Erythroblast (primary cell): Measurements from ENCODE around the gene SIK3.

Experiments
- DNase-seq, 2 experiments: peaks; one replicate each; lab custom pipeline; 2025; lab: John Stamatoyannopoulos, UW
- GATA1 ChIP-seq: IDR thresholded peaks from 2 replicates; pipeline ENCODE4 v1.6.1; 2011; ENCODE audit warnings: low read depth, mild to moderate bottlenecking, control low read depth, low read length, moderate library complexity
- POLR2A ChIP-seq: IDR thresholded peaks from 2 replicates; pipeline ENCODE4 v1.6.1; 2011; ENCODE audit warnings: mild to moderate bottlenecking, low read length

The SIK3 gene

DNA sequence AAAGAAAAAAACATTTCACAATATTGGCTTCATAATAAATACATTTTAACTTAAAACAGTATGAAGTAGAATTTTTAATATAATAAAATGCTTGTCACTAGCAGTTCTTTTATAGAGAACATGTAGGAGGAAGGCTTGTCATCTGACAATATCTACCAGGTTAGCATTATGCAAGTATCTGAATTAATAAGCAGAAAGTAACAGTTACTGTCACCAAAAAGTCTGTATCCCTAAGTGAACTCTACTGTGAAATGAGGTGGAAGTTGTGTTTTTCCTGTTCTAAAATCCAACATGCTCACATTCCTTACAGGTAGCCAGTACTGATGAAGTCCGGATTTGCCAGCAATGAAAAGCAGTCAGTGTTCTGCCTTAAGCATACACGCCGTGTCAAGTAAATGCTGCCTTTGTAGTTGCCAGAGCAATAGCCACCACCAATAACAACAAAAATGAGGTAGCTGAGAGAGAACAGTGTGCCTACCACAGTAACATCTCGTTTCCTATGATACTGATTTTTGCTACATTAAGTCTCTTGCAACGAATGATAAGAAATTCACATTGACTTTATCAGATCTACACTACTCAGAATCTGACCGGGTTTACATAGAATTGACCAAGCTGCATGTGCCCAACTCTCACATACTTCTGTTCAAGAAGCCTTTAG, 95.5 kb downstream of the SIK3 start:
- TF ChIP-seq POLR2A (no peak), GATA1 (no peak)
- peak; percentile 43 to 79 for DNase-seq

- no peak for DNase-seq
- no peak for TF ChIP-seq GATA1
These were observed 98.1 kb downstream of the SIK3 start for GRCh38 chr11:117000014-117000737.

DNA sequence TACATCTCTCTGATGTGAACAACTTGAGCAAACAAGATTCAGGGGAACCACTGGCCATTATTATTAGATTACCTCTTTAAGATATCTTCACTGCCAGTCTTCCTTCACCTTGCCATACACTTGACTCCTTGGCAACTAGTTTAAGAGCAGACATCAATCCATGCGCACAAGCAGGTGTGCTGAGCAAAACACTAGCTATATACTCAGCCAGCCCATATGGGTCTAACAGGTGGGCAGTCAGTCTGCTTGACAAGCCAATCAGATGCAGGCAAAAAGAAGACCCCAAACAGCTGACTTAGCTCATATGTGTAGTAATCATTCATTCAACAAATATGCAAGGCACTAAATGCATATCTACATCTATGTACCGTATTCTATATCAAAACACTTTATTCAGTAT, 101.2 kb downstream of the SIK3 start:
- DNase-seq = no peak
- TF ChIP-seq GATA1 (no peak), POLR2A (no peak)

GRCh38 chr11:116994195-116994594, 104.0 kb downstream of the SIK3 start:
- TF ChIP-seq GATA1 = no peak
- TF ChIP-seq POLR2A = no peak
- DNase-seq = no peak

DNA sequence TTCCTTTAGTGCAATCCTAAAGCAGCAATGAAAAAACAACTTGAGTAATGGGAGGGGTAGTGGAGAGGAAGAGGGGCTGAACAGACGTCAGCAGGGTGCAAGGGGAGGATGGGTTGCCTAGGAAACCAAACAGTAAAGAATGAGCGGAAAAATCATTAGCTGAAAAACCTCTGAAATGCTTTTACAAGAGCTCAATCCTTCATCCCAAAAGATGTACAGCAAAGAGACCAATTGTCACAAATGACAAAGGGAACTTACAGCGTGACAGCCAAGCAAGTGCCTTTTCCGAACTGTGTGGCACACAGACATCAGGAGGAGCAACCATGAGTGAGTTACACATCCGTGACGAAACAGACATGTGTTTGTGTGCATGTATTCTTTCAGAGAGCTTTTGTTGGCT, 104.6 kb downstream of the SIK3 start:
- no peak for DNase-seq
- TF ChIP-seq POLR2A (no peak), GATA1 (no peak)

GRCh38 chr11:116991491-116991890, 106.7 kb downstream of the SIK3 start:
- no peak for DNase-seq
- TF ChIP-seq POLR2A (no peak), GATA1 (no peak)

DNA sequence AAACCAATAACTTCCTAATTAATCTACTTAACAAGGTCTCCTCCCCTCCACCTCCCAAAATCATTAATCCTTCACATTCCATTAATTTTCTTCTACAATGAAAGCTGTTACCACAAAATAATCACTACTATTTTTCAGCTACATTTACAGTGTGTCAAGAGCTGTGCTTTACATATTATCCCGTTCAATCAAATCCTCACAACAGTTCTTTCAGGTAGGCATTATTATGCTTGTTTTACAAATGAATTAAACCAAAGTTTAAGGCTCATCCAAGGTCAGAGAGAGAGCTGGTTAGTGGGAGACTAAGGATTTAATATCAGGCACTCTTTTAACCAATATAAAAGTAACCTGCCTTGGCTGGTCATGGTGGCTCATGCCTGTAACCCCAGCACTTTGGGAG, 107.4 kb downstream of the SIK3 start:
- DNase-seq = no peak
- TF ChIP-seq POLR2A (no peak), GATA1 (no peak)

DNA sequence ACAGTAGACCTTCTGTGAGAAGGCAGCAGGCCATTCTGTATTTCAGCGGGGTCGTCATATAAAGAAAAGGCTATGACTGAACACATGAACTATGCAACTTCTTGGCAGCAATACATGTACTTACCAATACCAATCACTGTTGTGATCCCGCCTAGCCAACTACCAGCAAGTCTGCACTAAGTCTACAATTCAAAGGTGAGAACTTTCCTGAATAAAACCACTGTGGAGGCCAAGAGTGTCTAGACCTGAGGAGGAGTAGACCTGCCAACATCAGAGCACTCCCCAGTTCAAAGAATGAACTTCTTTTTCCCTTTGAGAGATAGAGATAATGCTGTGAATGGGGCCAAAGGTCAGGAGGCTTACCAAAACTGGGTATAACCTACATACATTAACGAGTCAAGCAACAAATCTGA, 108.2 kb downstream of the SIK3 start:
- TF ChIP-seq GATA1 = no peak
- no peak for TF ChIP-seq POLR2A
- peak in 1 of 2 experiments; percentile 7 for DNase-seq

- TF ChIP-seq GATA1 = no peak
- no peak for TF ChIP-seq POLR2A
- no peak for DNase-seq
These were observed 109.0 kb downstream of the SIK3 start for GRCh38 chr11:116989184-116989583.

DNA sequence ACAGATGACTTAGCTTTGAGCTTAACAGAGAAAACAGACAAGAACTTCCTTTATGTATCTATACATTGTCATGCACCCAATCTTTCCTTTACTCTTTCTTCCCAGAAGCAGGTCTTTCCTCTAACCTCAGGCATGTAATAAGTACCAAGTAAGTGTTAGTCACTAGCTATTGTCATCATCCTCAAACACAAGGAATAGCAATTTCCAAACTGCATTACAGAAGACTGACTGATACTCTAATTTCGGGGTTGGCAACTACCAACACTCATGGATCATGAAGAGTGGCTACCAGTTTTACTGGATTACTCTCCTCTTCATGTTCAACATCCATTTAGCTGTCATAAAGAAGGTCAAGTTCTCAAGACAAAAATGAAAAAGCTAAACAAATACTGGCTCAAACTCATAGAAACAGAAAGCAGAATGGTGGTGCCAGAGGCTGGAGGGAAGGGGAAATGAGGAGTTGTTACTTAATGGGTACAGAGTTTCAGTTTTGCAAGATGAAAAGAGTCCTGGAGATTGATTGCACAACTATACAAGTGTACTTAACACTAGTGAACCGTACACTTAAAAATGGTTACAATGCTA, 111.6 kb downstream of the SIK3 start:
- no peak for TF ChIP-seq POLR2A
- no peak for TF ChIP-seq GATA1
- no peak for DNase-seq

- TF ChIP-seq POLR2A (no peak), GATA1 (no peak)
- no peak for DNase-seq
These were observed 113.6 kb downstream of the SIK3 start for GRCh38 chr11:116984589-116984988.

GRCh38 chr11:116984186-116984585, 114.0 kb downstream of the SIK3 start:
- no peak for TF ChIP-seq POLR2A
- no peak for TF ChIP-seq GATA1
- no peak for DNase-seq

DNA sequence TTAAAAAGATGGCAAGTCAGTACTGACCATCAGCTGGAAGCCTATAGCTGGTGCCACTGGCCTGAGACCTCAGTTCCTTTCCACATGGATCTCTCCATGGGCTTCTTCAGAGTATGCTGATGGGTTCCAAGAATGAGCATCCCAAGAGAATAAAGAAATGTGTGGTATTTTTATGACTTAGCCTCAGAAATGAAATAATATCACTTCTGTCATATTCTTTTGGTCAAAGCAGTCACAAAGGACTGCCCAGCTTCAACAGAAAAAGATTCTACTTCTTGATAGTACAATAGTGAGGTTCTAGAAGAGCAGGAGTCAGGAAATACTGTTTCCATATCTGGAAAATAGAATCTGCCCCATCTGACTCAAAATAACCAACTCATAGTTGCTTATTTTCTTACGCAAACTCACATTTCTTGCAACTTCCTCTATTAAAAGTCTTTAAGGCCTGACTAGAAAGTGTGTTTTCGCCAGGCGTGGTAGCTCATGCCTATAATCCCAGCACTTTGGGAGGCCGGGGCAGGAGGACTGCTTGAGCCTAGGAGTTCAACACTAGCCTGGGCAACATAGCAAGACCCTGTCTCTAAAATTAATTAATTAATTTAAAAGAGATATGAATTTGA, 116.9 kb downstream of the SIK3 start:
- no peak for DNase-seq
- no peak for TF ChIP-seq POLR2A
- TF ChIP-seq GATA1 = no peak

GRCh38 chr11:116980136-116980793, 118.0 kb downstream of the SIK3 start:
- no peak for DNase-seq
- TF ChIP-seq GATA1 (no peak), POLR2A (no peak)
